ENCODE results near the gene PLEKHG1.

Gene PLEKHG1

GRCh38 chr6:150638267-150638666 lies 38.6 kb downstream of the PLEKHG1 start:
- Mint-ChIP-seq H3K36me3 (ENCODE audit: low read depth) (peaks cover 5% of the 10 kb centered on the region), H3K27me3 (ENCODE audit: low read depth, poor library complexity) (no peaks in the 10 kb centered on the region), H3K9me3 (no peaks in the 10 kb centered on the region), H3K4me1 (peaks cover 79% of the 10 kb centered on the region), H3K27ac (peak overlapping the region; percentile 35), H3K4me3 (peak overlapping the region; percentile 14)
- no peak for TF ChIP-seq CTCF (IDR thresholded peaks at IDR 0.05)
- DNase-seq: no peak

DNA sequence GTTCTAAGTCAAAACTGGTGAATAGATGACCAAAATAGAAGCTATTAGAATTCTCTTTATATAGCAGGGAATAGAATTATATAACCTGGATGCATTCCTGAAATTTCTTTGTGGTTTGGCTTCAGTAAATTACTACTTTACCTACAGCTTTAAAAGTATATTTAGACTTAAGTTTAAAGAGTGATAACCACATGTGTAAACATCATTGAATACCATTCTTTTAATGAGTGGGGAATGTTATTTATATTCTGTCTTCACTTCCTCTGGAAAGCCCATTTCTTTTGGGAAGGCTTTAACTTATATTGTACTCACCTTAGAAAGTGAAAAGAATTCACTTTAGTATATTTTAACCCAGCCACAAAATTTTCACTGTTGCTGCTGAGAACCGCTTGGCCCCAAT lies 39.1 kb downstream of the PLEKHG1 start:
- H3K9me3 Mint-ChIP-seq: no peaks in the 10 kb centered on the region
- H3K4me1 Mint-ChIP-seq: peaks cover 74% of the 10 kb centered on the region
- no peak for DNase-seq
- H3K27me3 Mint-ChIP-seq (ENCODE audit: low read depth, poor library complexity): no peaks in the 10 kb centered on the region
- no peak overlapping the region for H3K4me3 Mint-ChIP-seq
- TF ChIP-seq CTCF (IDR thresholded peaks at IDR 0.05): no peak
- peaks cover 5% of the 10 kb centered on the region for H3K36me3 Mint-ChIP-seq (ENCODE audit: low read depth)
- H3K27ac Mint-ChIP-seq: no peak overlapping the region

GRCh38 chr6:150639823-150640331 lies 40.2 kb downstream of the PLEKHG1 start:
- H3K36me3 Mint-ChIP-seq (ENCODE audit: low read depth): peaks cover 6% of the 10 kb centered on the region
- no peak overlapping the region for H3K27ac Mint-ChIP-seq
- H3K27me3 Mint-ChIP-seq (ENCODE audit: low read depth, poor library complexity): no peaks in the 10 kb centered on the region
- peaks cover 63% of the 10 kb centered on the region for H3K4me1 Mint-ChIP-seq
- H3K9me3 Mint-ChIP-seq: peaks cover 2% of the 10 kb centered on the region
- H3K4me3 Mint-ChIP-seq: no peak overlapping the region
- DNase-seq: no peak
- TF ChIP-seq CTCF (IDR thresholded peaks at IDR 0.05): no peak

GRCh38 chr6:150640556-150641209 lies 41.0 kb downstream of the PLEKHG1 start:
- Mint-ChIP-seq H3K27ac (peak overlapping the region; percentile 58), H3K27me3 (ENCODE audit: low read depth, poor library complexity) (no peaks in the 10 kb centered on the region), H3K36me3 (ENCODE audit: low read depth) (peaks cover 11% of the 10 kb centered on the region), H3K4me1 (peaks cover 55% of the 10 kb centered on the region), H3K9me3 (peaks cover 6% of the 10 kb centered on the region), H3K4me3 (no peak overlapping the region)
- no peak for TF ChIP-seq CTCF (IDR thresholded peaks at IDR 0.05)
- no peak for DNase-seq

DNA sequence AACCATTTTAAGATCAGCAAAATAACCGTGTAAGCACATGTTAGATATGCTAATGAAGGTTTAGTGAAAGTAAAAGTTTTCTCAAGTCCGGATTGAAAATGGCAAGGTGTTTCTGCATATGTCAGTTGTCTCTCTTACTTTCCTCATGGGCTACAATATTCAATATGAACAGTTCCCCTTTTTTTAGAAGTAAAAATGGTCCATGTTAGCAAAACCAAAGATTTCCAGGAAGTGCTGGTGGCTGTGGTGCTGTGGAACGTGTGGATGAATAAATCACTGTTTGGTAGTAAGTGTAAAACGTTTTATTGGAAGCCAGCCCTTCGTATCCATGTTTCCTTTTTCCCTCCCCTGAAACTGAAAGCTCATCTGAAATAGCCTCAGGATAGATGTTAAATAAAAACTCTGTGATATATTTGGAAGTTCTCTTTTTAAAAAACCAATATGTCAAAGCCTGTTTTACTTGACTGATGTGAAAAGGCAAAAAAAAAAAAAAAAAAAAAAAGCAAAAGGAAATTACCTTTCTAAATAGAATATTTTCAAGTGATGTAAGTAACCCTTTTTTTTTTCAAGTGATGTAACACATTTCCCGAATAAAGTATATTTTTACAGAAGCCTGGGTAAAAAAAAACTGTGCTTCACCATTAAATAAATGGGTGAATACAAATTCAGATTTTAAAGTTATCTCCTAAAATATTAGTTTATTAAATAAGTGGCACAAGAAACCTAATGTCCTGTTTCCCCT lies 41.9 kb downstream of the PLEKHG1 start:
- Mint-ChIP-seq H3K4me3 (no peak overlapping the region), H3K4me1 (peaks cover 46% of the 10 kb centered on the region), H3K27ac (no peak overlapping the region), H3K36me3 (ENCODE audit: low read depth) (peaks cover 11% of the 10 kb centered on the region), H3K27me3 (ENCODE audit: low read depth, poor library complexity) (no peaks in the 10 kb centered on the region), H3K9me3 (peaks cover 6% of the 10 kb centered on the region)
- DNase-seq: no peak
- no peak for TF ChIP-seq CTCF (IDR thresholded peaks at IDR 0.05)

Data from nephron progenitor cell (in vitro differentiated cells).